Calu3 (cell line): Measurements from ENCODE around the gene KISS1. TPM values are rescaled to one million over a fixed set of nuclear protein-coding genes. Genes with fewer than 3 reads are reported as not detected.

ENCODE experiments used
- BruUV-seq: library from RNA; stranded (reverse); fragments of 400-500 nt; replicated peaks from 2 replicates; lab custom pipeline; 2021; lab: Mats Ljungman, UMichigan
- CTCF ChIA-PET: fragments of 300-600 bp; sonication (Branson Sonifier 250); formaldehyde crosslinking; loops from one replicate; lab custom pipeline; 2022; ENCODE audit warnings: antibody characterized with exemption; lab: Charles Lee
- DNase-seq: peaks from one replicate; pipeline ENCODE4 v3.0.0; 2022
- H3K27ac Mint-ChIP-seq: one replicate; pipeline ENCODE4 v1.8.0; 2022; ENCODE audit warnings: mixed read lengths; ENCODE audit not compliant: unreplicated experiment
- H3K27me3 Mint-ChIP-seq: one replicate; pipeline ENCODE4 v1.8.0; 2022; ENCODE audit warnings: mixed read lengths; ENCODE audit not compliant: unreplicated experiment
- H3K36me3 Mint-ChIP-seq: one replicate; pipeline ENCODE4 v1.8.0; 2022; ENCODE audit warnings: mild to moderate bottlenecking, moderate library complexity, mixed read lengths; ENCODE audit not compliant: insufficient read depth, unreplicated experiment
- H3K4me1 Mint-ChIP-seq: one replicate; pipeline ENCODE4 v1.8.0; 2022; ENCODE audit warnings: mild to moderate bottlenecking, low read depth, mixed read lengths; ENCODE audit not compliant: unreplicated experiment
- H3K4me3 Mint-ChIP-seq: one replicate; pipeline ENCODE4 v1.8.0; 2022; ENCODE audit warnings: mild to moderate bottlenecking, low read depth, moderate library complexity, mixed read lengths; ENCODE audit not compliant: unreplicated experiment
- H3K9me3 Mint-ChIP-seq: one replicate; pipeline ENCODE4 v1.8.0; 2022; ENCODE audit warnings: low read depth, mixed read lengths; ENCODE audit not compliant: unreplicated experiment
- intact Hi-C: fragments of 100-400 bp; cut with micrococcal nuclease; formaldehyde crosslinking; loops from one replicate; pipeline ENCODE4 v1.10.0; 2022; ENCODE audit not compliant: unreplicated experiment
- total RNA-seq: library from RNA; stranded (reverse); gene quantifications from 2 replicates; pipeline ENCODE4 v1.2.3, GENCODE V29; 2022
- TF ChIP-seq, protein P1 (sequence below): fragments of 200-600 bp; IDR thresholded peaks from one replicate; pipeline ENCODE4 v1.8.0; 2022; ENCODE audit warnings: antibody characterized with exemption; ENCODE audit not compliant: unreplicated experiment

The KISS1 gene
- total RNA-seq, 1 experiment from 2014 or later = not detected

- Mint-ChIP-seq H3K9me3 (no peaks in the 10 kb centered on the region), H3K27ac (no peak overlapping the region), H3K4me3 (no peak overlapping the region), H3K36me3 (peaks cover 21% of the 10 kb centered on the region), H3K27me3 (peaks cover 59% of the 10 kb centered on the region), H3K4me1 (no peaks in the 10 kb centered on the region)
- intact Hi-C loops = no loop called here
- CTCF ChIA-PET = no interaction called here
- DNase-seq = no peak
- BruUV-seq = no TSS peak
- TF ChIP-seq, protein P1, sequence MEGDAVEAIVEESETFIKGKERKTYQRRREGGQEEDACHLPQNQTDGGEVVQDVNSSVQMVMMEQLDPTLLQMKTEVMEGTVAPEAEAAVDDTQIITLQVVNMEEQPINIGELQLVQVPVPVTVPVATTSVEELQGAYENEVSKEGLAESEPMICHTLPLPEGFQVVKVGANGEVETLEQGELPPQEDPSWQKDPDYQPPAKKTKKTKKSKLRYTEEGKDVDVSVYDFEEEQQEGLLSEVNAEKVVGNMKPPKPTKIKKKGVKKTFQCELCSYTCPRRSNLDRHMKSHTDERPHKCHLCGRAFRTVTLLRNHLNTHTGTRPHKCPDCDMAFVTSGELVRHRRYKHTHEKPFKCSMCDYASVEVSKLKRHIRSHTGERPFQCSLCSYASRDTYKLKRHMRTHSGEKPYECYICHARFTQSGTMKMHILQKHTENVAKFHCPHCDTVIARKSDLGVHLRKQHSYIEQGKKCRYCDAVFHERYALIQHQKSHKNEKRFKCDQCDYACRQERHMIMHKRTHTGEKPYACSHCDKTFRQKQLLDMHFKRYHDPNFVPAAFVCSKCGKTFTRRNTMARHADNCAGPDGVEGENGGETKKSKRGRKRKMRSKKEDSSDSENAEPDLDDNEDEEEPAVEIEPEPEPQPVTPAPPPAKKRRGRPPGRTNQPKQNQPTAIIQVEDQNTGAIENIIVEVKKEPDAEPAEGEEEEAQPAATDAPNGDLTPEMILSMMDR = no peak
These were observed 41.6 kb downstream of the KISS1 start for GRCh38 chr1:204154568-204155255.

- Mint-ChIP-seq H3K27me3 (peaks cover 55% of the 10 kb centered on the region), H3K9me3 (no peaks in the 10 kb centered on the region)
- intact Hi-C loops = no loop called here
These were observed 42.6 kb downstream of the KISS1 start for GRCh38 chr1:204153667-204154066.

GRCh38 chr1:204152310-204153044 is 43.8 kb downstream of the KISS1 start:
- DNase-seq = peak; percentile 17
- Mint-ChIP-seq H3K4me3 (peak overlapping the region; percentile 68), H3K4me1 (no peaks in the 10 kb centered on the region), H3K36me3 (peaks cover 21% of the 10 kb centered on the region), H3K27me3 (peaks cover 46% of the 10 kb centered on the region), H3K27ac (no peak overlapping the region), H3K9me3 (no peaks in the 10 kb centered on the region)
- TF ChIP-seq, protein P1 = no peak
- no TSS peak for BruUV-seq
- CTCF ChIA-PET = interaction anchor here (0.7 to 1.9 kb wide), 5 partner anchors 10 to 363 kb away, joined by 3 to 6 read pairs (median 3); no protein-coding TSS in a partner anchor
- intact Hi-C loops = no loop called here

More at GRCh38 chr1:204153667-204154066, 42.6 kb downstream of the KISS1 start:
- TF ChIP-seq, protein P1 = no peak
- CTCF ChIA-PET = no interaction called here
- no TSS peak for BruUV-seq
- no peak overlapping the region for H3K27ac Mint-ChIP-seq
- H3K4me1 Mint-ChIP-seq = no peaks in the 10 kb centered on the region
- no peak for DNase-seq
- H3K4me3 Mint-ChIP-seq = no peak overlapping the region
- H3K36me3 Mint-ChIP-seq = peaks cover 21% of the 10 kb centered on the region

DNA sequence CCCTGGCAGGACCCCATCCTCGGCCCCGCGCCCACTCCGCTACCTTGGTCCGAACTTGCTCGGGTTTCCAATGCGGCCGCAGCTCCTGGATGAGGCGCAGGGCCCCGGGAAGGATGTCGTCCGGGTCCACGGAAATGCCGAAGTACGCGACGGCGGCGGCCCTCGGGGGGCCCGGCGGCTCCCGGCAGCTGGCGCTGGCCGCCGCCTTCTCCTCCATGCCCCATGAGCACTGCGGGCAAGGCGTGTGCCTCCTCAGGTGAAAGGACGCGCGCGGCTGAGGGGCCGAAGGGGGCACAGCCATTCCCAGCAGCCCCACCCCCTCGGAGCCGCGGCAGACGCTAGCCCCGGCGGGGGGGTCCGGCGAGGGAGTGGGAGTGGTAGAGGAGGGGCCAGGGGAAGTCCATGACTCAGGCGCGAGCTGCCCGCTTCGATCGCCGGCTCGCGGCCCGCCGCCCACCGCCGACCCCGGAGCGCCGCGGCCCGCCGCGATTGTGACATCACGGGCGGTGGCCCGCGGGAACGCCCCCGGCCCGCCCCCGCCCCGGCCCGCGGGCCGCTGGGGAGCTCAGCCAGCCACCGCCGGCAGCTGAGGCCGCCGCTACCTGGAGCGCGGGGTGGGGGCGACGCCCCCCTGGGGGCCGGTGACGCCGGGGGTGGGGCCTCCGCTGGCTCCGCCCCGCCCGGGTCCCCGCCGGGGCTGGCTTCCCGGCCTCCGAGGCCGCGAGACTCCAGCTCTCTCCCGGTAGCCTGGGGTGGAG is 44.6 kb downstream of the KISS1 start, which contains the start of gene ETNK2:
Gene ETNK2, minus strand, starts transcription at position 493 of the 758 bp plus-strand sequence. Its CDS starts 192 bp downstream, at position 301.
- CTCF ChIA-PET = interaction anchor here (0.7 to 1.9 kb wide), 4 partner anchors 10 to 291 kb away, joined by 3 to 6 read pairs (median 4); no protein-coding TSS in a partner anchor
- Mint-ChIP-seq H3K36me3 (peaks cover 17% of the 10 kb centered on the region), H3K9me3 (no peaks in the 10 kb centered on the region), H3K27ac (no peak within 1 kb of the TSS), H3K4me3 (peak within 1 kb of the TSS; percentile 68), H3K4me1 (no peaks in the 10 kb centered on the region), H3K27me3 (peaks cover 46% of the 10 kb centered on the region)
- BruUV-seq = no TSS peak
- intact Hi-C loops = no loop called here
- TF ChIP-seq, protein P1 = no peak
- DNase-seq = peak; percentile 76
